HepG2 (cell line): ENCODE measurements around the gene ZBTB25. TPM values are rescaled to one million over a fixed set of nuclear protein-coding genes. Genes with fewer than 3 reads are reported as not detected.

Source experiments
- GLI4 ChIP-seq: sonication (generic); formaldehyde crosslinking; IDR thresholded peaks from 2 replicates; pipeline ENCODE4 v1.5.1; 2020; ENCODE audit warnings: missing genetic modification reagents, mild to moderate bottlenecking, moderate library complexity, borderline replicate concordance
- HMG20A ChIP-seq: IDR thresholded peaks from 2 replicates; pipeline ENCODE4 v1.6.1; 2016; ENCODE audit warnings: borderline replicate concordance
- HNF4G ChIP-seq, 2 experiments: sonication (generic) in 1 of 2; formaldehyde crosslinking in 1 of 2; IDR thresholded peaks; 2 replicates each; pipeline versions ENCODE4 v1.4.0 to v1.6.1; 2011 to 2020; ENCODE audit warnings: borderline replicate concordance in 2 of 2, low read depth in 2 of 2, mild to moderate bottlenecking in 2 of 2, low read length in 1 of 2, missing genetic modification reagents in 1 of 2, moderate library complexity in 1 of 2
- MED1 ChIP-seq: sonication (generic); formaldehyde crosslinking; IDR thresholded peaks from 2 replicates; pipeline ENCODE4 v1.4.0; 2020; ENCODE audit warnings: missing genetic modification reagents
- MEIS1 ChIP-seq: sonication (generic); formaldehyde crosslinking; IDR thresholded peaks from 2 replicates; pipeline ENCODE4 v1.9.0; 2021; ENCODE audit warnings: mild to moderate bottlenecking, missing genetic modification reagents, moderate library complexity, borderline replicate concordance
- MTF1 ChIP-seq: sonication (generic); formaldehyde crosslinking; IDR thresholded peaks from 2 replicates; pipeline ENCODE4 v1.5.0; 2020; ENCODE audit warnings: missing genetic modification reagents
- MXI1 ChIP-seq: IDR thresholded peaks from 3 replicates; pipeline ENCODE4 v1.6.1; 2012; ENCODE audit warnings: low read depth, low read length, inconsistent platforms, borderline replicate concordance
- NFRKB ChIP-seq: fragments of 450-650 bp; IDR thresholded peaks from 2 replicates; pipeline ENCODE4 v1.6.1; 2017
- PAF1 ChIP-seq: IDR thresholded peaks from 2 replicates; pipeline ENCODE4 v1.6.1; 2016; ENCODE audit warnings: missing genetic modification reagents, missing compliant biosample characterization
- RAD51 ChIP-seq: fragments of 450-650 bp; IDR thresholded peaks from 2 replicates; pipeline ENCODE4 v1.6.1; 2016; ENCODE audit warnings: borderline replicate concordance
- SRSF4 ChIP-seq: fragments of 200-400 bp; formaldehyde crosslinking; IDR thresholded peaks from one replicate; pipeline ENCODE4 v1.6.1; 2018; ENCODE audit warnings: mild to moderate bottlenecking, low read depth, low read length, moderate library complexity; ENCODE audit not compliant: poor library complexity, severe bottlenecking
- WIZ ChIP-seq: sonication (generic); formaldehyde crosslinking; IDR thresholded peaks from 2 replicates; pipeline ENCODE4 v1.5.1; 2020; ENCODE audit warnings: mild to moderate bottlenecking, missing genetic modification reagents
- ZBTB21 ChIP-seq: sonication (generic); formaldehyde crosslinking; IDR thresholded peaks from 2 replicates; pipeline ENCODE4 v1.4.0; 2020; ENCODE audit warnings: missing genetic modification reagents
- ZFP36 ChIP-seq: fragments of 150-350 bp; IDR thresholded peaks from 2 replicates; pipeline ENCODE4 v1.6.1; 2018; ENCODE audit warnings: borderline replicate concordance, low read length, low read depth; ENCODE audit not compliant: partially characterized antibody
- ZNF253 ChIP-seq: sonication (generic); formaldehyde crosslinking; IDR thresholded peaks from 2 replicates; pipeline ENCODE4 v1.8.0; 2022; ENCODE audit warnings: mild to moderate bottlenecking, missing genetic modification reagents, borderline replicate concordance
- ZNF672 ChIP-seq: sonication (generic); formaldehyde crosslinking; IDR thresholded peaks from 2 replicates; pipeline ENCODE4 v1.8.1; 2022; ENCODE audit warnings: missing genetic modification reagents
- ZNF747 ChIP-seq: sonication (generic); formaldehyde crosslinking; IDR thresholded peaks from 2 replicates; pipeline ENCODE4 v1.8.1; 2023; ENCODE audit warnings: missing genetic modification reagents, mild to moderate bottlenecking, borderline replicate concordance
- ZNF839 ChIP-seq: sonication (generic); formaldehyde crosslinking; IDR thresholded peaks from 2 replicates; pipeline ENCODE4 v1.4.0; 2020; ENCODE audit warnings: missing genetic modification reagents, mild to moderate bottlenecking, borderline replicate concordance
- polyA plus RNA-seq, 8 experiments: library from polyadenylated mRNA; depleted of rRNA in 3 of 8; stranded (reverse) in 7 of 8; unstranded in 1 of 8; fragments of >200 nt; fragmentation: Illumina TruSeq in 4 of 8; extraction: Trizol in 4 of 8; gene quantifications; 2 replicates each; pipeline versions ENCODE4 v1.2.1 to v1.2.3, GENCODE V29; 2011 to 2016; ENCODE audit warnings: low read depth in 4 of 8, missing spikeins in 1 of 8, mixed read lengths in 1 of 8; ENCODE audit not compliant: insufficient read depth in 1 of 8
- total RNA-seq, 5 experiments: library from RNA; depleted of rRNA; stranded (reverse); fragments of >200 nt; fragmentation: Illumina TruSeq; extraction: Trizol; gene quantifications; 2 replicates each; pipeline ENCODE4 v1.2.3, GENCODE V29; 2016; ENCODE audit warnings: low read depth in 1 of 5
- TF ChIP-seq, protein P1 (sequence below): sonication (generic); formaldehyde crosslinking; IDR thresholded peaks from 2 replicates; pipeline ENCODE4 v1.4.0; 2020; ENCODE audit warnings: missing genetic modification reagents
- TF ChIP-seq, protein P2 (sequence below): sonication (generic); formaldehyde crosslinking; IDR thresholded peaks from 2 replicates; pipeline ENCODE4 v1.4.0; 2020; ENCODE audit warnings: mild to moderate bottlenecking, missing genetic modification reagents
- TF ChIP-seq, protein P3 (sequence below): sonication (generic); formaldehyde crosslinking; IDR thresholded peaks from 2 replicates; pipeline ENCODE4 v1.8.1; 2023; ENCODE audit warnings: missing genetic modification reagents, inconsistent platforms, borderline replicate concordance
- TF ChIP-seq, protein P4 (sequence below): sonication (generic); formaldehyde crosslinking; IDR thresholded peaks from 2 replicates; pipeline ENCODE4 v1.5.0; 2020; ENCODE audit warnings: missing genetic modification reagents

The ZBTB25 gene
- total and polyA plus RNA-seq, 2 of the 13 experiments (the other 11 are each of a cell fraction or from before 2014, with no cell fraction given) = 3.5 to 7.6 TPM

DNA sequence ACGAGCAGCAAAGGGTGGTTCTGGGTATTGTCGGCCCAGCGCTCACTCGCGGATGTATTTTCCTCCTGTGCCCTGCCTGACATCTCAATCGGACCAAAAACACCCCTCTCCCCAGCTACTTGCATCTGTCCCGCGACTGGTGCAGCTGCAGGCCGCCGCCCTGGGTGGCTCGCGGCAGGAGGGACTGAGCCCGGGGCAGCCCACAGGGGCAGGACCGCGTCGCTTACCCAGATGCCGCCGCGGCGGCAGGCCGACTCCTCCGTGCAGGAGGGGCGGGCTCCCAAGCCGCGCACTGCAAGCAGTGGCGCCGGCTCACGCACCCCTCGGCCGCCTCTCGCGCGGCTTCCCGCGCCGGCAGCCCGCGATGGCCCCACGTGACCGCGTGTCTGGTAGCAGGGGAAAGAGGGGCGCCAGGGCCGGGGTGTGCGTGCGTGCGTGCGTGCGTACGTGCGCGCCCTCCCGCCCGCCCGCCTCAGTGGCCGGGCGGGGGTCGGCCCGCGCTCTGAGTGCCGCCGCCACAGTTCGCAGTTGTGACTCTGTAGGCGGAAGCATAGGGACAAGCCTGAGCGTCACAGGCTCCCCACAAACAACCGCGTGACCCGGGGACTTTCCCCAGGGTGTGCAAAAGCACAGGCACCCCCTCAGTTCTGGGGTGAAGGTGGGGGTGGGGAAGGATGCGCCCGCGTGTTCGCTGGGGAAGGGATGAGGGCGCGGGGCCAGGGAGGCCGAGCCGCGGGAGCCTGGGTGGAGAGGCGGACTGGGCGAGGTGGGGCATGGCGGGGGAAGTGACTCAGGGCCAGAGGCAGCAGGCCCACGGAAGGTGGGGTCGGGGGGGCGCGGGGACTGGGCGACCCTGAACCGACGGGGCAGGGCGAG lies at the start of gene ZBTB25 (continued):
- TF ChIP-seq, protein P1, sequence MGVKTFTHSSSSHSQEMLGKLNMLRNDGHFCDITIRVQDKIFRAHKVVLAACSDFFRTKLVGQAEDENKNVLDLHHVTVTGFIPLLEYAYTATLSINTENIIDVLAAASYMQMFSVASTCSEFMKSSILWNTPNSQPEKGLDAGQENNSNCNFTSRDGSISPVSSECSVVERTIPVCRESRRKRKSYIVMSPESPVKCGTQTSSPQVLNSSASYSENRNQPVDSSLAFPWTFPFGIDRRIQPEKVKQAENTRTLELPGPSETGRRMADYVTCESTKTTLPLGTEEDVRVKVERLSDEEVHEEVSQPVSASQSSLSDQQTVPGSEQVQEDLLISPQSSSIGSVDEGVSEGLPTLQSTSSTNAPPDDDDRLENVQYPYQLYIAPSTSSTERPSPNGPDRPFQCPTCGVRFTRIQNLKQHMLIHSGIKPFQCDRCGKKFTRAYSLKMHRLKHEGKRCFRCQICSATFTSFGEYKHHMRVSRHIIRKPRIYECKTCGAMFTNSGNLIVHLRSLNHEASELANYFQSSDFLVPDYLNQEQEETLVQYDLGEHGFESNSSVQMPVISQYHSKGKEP (CRISPR knock-in tag) = no peak
- TF ChIP-seq SRSF4 (no peak), ZNF253 (CRISPR knock-in tag) (peak; percentile 90), MTF1 (CRISPR knock-in tag) (no peak), MEIS1 (CRISPR knock-in tag) (no peak), ZBTB21 (no peak), GLI4 (CRISPR knock-in tag) (no peak), ZNF839 (CRISPR knock-in tag) (no peak), PAF1 (CRISPR knock-in tag) (no peak), HMG20A (CRISPR knock-in tag) (no peak), NFRKB (no peak), MXI1 (peak; percentile 87; the same call in 2 of the 3 replicates), MED1 (peak; percentile 81), ZNF747 (CRISPR knock-in tag) (0 out of 2 replicates have a peak, but pooled peaks have one; percentile 44), ZNF672 (CRISPR knock-in tag) (no peak), HNF4G (IDR thresholded peaks at IDR 0.05; ENCODE audit: borderline replicate concordance, low read depth, low read length) (no peak), HNF4G (CRISPR knock-in tag; IDR thresholded peaks at IDR 0.05; ENCODE audit: borderline replicate concordance, low read depth) (peak; percentile 54; the same call in 1 of the 2 replicates), ZFP36 (no peak), WIZ (CRISPR knock-in tag) (0 out of 2 replicates have a peak, but pooled peaks have one; percentile 25), RAD51 (no peak)
- TF ChIP-seq, protein P2, sequence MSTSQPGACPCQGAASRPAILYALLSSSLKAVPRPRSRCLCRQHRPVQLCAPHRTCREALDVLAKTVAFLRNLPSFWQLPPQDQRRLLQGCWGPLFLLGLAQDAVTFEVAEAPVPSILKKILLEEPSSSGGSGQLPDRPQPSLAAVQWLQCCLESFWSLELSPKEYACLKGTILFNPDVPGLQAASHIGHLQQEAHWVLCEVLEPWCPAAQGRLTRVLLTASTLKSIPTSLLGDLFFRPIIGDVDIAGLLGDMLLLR = no peak; the same call in 1 of the 2 replicates
- TF ChIP-seq, protein P3, sequence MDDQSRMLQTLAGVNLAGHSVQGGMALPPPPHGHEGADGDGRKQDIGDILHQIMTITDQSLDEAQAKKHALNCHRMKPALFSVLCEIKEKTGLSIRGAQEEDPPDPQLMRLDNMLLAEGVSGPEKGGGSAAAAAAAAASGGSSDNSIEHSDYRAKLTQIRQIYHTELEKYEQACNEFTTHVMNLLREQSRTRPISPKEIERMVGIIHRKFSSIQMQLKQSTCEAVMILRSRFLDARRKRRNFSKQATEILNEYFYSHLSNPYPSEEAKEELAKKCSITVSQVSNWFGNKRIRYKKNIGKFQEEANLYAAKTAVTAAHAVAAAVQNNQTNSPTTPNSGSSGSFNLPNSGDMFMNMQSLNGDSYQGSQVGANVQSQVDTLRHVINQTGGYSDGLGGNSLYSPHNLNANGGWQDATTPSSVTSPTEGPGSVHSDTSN = no peak
- TF ChIP-seq, protein P4, sequence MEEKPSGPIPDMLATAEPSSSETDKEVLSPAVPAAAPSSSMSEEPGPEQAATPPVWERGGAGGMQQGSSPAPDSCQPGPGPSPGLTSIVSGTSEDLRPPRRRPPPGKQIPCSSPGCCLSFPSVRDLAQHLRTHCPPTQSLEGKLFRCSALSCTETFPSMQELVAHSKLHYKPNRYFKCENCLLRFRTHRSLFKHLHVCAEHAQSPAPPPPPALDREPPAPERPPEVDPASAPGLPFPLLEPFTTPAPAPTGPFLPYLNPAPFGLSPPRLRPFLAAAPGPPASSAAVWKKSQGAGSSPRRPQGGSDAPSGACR (CRISPR knock-in tag) = peak; percentile 54; the same call in 1 of the 2 replicates
